ENCODE results near the gene PTAFR. TPM values are rescaled to one million over a fixed set of nuclear protein-coding genes. Genes with fewer than 3 reads are reported as not detected.

PTAFR gene
- total and polyA plus RNA-seq, 2 of the 8 experiments (the other 6 are each of a cell fraction or from before 2014, with no cell fraction given), result 1.2 to 4.9 TPM

- Histone ChIP-seq H2BK5ac (ENCODE audit: low read depth, low read length) (no peak overlapping the region), H4K5ac (ENCODE audit: insufficient read length, low read depth, low read length) (no peak overlapping the region), H2AK5ac (ENCODE audit: low read depth, low read length) (no peak overlapping the region), H4K8ac (ENCODE audit: extremely low read depth, insufficient read depth, low read length) (no peak overlapping the region), H3K27ac (ENCODE audit: low read depth, low read length) (no peak overlapping the region), H2BK15ac (ENCODE audit: low read length) (no peak overlapping the region), H3K14ac (ENCODE audit: insufficient read length) (no peak overlapping the region), H3K79me1 (ENCODE audit: low read depth, low read length) (no peaks in the 10 kb centered on the region), H4K91ac (replicated peaks; ENCODE audit: insufficient read length, low read length) (no peak overlapping the region), H3K56ac (replicated peaks; ENCODE audit: insufficient read length, low read depth, low read length) (no peak overlapping the region), H3K23me2 (ENCODE audit: low read depth, low read length) (no peaks in the 10 kb centered on the region), H3K36me3 (ENCODE audit: control insufficient read depth in 2 of 4, insufficient read depth in 4 of 4, low read length in 3 of 4) (no peaks in the 10 kb centered on the region), H3K4ac (replicated peaks; ENCODE audit: insufficient read length, low read depth, low read length) (no peak overlapping the region), H4K20me1 (replicated peaks in 1 of 2; ENCODE audit: control insufficient read depth in 1 of 2, insufficient read depth in 2 of 2, low read length in 2 of 2) (no peaks in the 10 kb centered on the region), H3K9me3 (ENCODE audit: insufficient read depth in 2 of 2, low read depth in 1 of 2, low read length in 1 of 2) (no peaks in the 10 kb centered on the region), H2AFZ (ENCODE audit: low read length) (no peak overlapping the region), H3K18ac (ENCODE audit: extremely low read depth, low read length) (no peak overlapping the region), H3K27me3 (replicated peaks in 1 of 4; ENCODE audit: control insufficient read depth in 3 of 4, extremely low read depth in 1 of 4, insufficient read depth in 3 of 4, low read length in 3 of 4) (no peaks in the 10 kb centered on the region), H3K9ac (replicated peaks in 1 of 4; ENCODE audit: extremely low read depth in 1 of 4, low read depth in 3 of 4, low read length in 3 of 4) (no peak overlapping the region), H2BK120ac (replicated peaks; ENCODE audit: low read depth, low read length) (no peak overlapping the region), H3K4me2 (ENCODE audit: insufficient read depth in 1 of 2, low read depth in 2 of 2, low read length in 2 of 2) (no peak overlapping the region), H2BK12ac (ENCODE audit: low read depth, low read length) (no peak overlapping the region), H3K4me1 (replicated peaks in 1 of 4; ENCODE audit: control insufficient read depth in 3 of 4, insufficient read depth in 4 of 4, low read length in 3 of 4) (no peaks in the 10 kb centered on the region), H3K79me2 (ENCODE audit: control insufficient read depth in 1 of 2, insufficient read depth in 2 of 2, low read length in 2 of 2) (no peaks in the 10 kb centered on the region), H2BK20ac (ENCODE audit: low read length) (no peak overlapping the region), H3K4me3 (ENCODE audit: extremely low read depth in 1 of 4, insufficient read depth in 2 of 4, low read depth in 3 of 4, low read length in 4 of 4) (no peak overlapping the region), H3K23ac (ENCODE audit: insufficient read length) (no peak overlapping the region)
- DNase-seq (ENCODE audit: low read depth in 1 of 2, low spot score in 2 of 2) (no peak), FAIRE-seq (no peak)
- WGBS, 2 experiments (ENCODE audit: extremely low coverage in 1 of 2, insufficient coverage in 1 of 2, insufficient read length in 1 of 2, insufficient replicate concordance in 2 of 2, low coverage in 1 of 2, low lambda C conversion rate in 2 of 2, missing lambda C conversion rate in 1 of 2), result 83% methylated on average over 4 of the region's 4 CpGs; no CpG with 5 or more reads in 1 of the 2 experiments
- ChIA-PET CTCF (ENCODE audit: partially characterized antibody) (interaction anchor here (0.6 to 1.1 kb wide), 3 partner anchors 19 to 706 kb away, joined by 3 read pairs; no protein-coding TSS in a partner anchor), POLR2A (ENCODE audit: partially characterized antibody) (interaction anchor here (0.7 kb wide), 1 partner anchor 82 kb away, joined by 3 read pairs; no protein-coding TSS in a partner anchor)
- TF ChIP-seq SP4 (IDR thresholded peaks at IDR 0.05; ENCODE audit: low read length) (no peak), POLR2A (IDR thresholded peaks at IDR 0.05; ENCODE audit: control extremely low read depth in 1 of 2, low read depth in 2 of 2, low read length in 2 of 2) (no peak)
Observed at GRCh38 chr1:28136922-28137613, 39.4 kb downstream of the PTAFR start.
